Measurements from ENCODE around the gene HCN3. TPM values are rescaled to one million over a fixed set of nuclear protein-coding genes. Genes with fewer than 3 reads are reported as not detected.

HCN3 gene
- total and polyA plus RNA-seq, 2 of the 13 experiments (the other 11 are each of a cell fraction or from before 2014, with no cell fraction given), result 2.4 to 10.2 TPM

- no peak for TF ChIP-seq ZNF383 (CRISPR knock-in tag; IDR thresholded peaks at IDR 0.05; ENCODE audit: borderline replicate concordance)
- no peak for TF ChIP-seq FOXK2 (IDR thresholded peaks at IDR 0.05)
- 0 out of 2 replicates have a peak, but pooled peaks have one; percentile 45 for TF ChIP-seq ZNF749 (CRISPR knock-in tag; IDR thresholded peaks at IDR 0.05; ENCODE audit: borderline replicate concordance)
- peak; percentile 78 for TF ChIP-seq RFX5 (IDR thresholded peaks at IDR 0.05; ENCODE audit: low read depth, low read length)
- TF ChIP-seq ERF (CRISPR knock-in tag; IDR thresholded peaks at IDR 0.05), result peak; percentile 48; the same call in 1 of the 2 replicates
- no peak for TF ChIP-seq SOX6 (IDR thresholded peaks at IDR 0.05)
- peak; percentile 47 for TF ChIP-seq SOX6 (CRISPR knock-in tag; IDR thresholded peaks at IDR 0.05)
- peak; percentile 81 for TF ChIP-seq ZFX (CRISPR knock-in tag; IDR thresholded peaks at IDR 0.05; ENCODE audit: low read depth)
- TF ChIP-seq SALL1 (CRISPR knock-in tag; IDR thresholded peaks at IDR 0.05), result peak; percentile 51; the same call in 1 of the 2 replicates
- peak; percentile 35; the same call in 1 of the 2 replicates for TF ChIP-seq ZNF772 (CRISPR knock-in tag; IDR thresholded peaks at IDR 0.05)
- TF ChIP-seq ZMYM4 (CRISPR knock-in tag; IDR thresholded peaks at IDR 0.05), result peak; percentile 77
- 0 out of 2 replicates have a peak, but pooled peaks have one; percentile 8 for TF ChIP-seq SIX1 (CRISPR knock-in tag; IDR thresholded peaks at IDR 0.05; ENCODE audit: borderline replicate concordance)
- peak; percentile 76 for TF ChIP-seq E2F5 (CRISPR knock-in tag; conservative IDR thresholded peaks at IDR 0.05)
- TF ChIP-seq ZSCAN29 (CRISPR knock-in tag; conservative IDR thresholded peaks at IDR 0.05), result peak; percentile 53; the same call in 1 of the 2 replicates
- peak; percentile 96 for TF ChIP-seq DRAP1 (CRISPR knock-in tag; IDR thresholded peaks at IDR 0.05)
- TF ChIP-seq DR1 (CRISPR knock-in tag; IDR thresholded peaks at IDR 0.05), result peak; percentile 94
- TF ChIP-seq TMF1 (CRISPR knock-in tag; IDR thresholded peaks at IDR 0.05; ENCODE audit: low read depth), result 0 out of 2 replicates have a peak, but pooled peaks have one; percentile 38
- peak; percentile 99 for TF ChIP-seq CREM (IDR thresholded peaks at IDR 0.05)
- peak; percentile 56; the same call in 1 of the 2 replicates for TF ChIP-seq CREM (CRISPR knock-in tag; IDR thresholded peaks at IDR 0.05)
- peak; percentile 68; the same call in 1 of the 2 replicates for TF ChIP-seq HDAC1 (CRISPR knock-in tag; IDR thresholded peaks at IDR 0.05)
- TF ChIP-seq ZNF18 (CRISPR knock-in tag; IDR thresholded peaks at IDR 0.05; ENCODE audit: insufficient replicate concordance), result peak; percentile 87
- no peak for TF ChIP-seq JUND (CRISPR knock-in tag; IDR thresholded peaks at IDR 0.05)
- no peak for TF ChIP-seq GLMP (CRISPR knock-in tag; IDR thresholded peaks at IDR 0.05; ENCODE audit: borderline replicate concordance)
- TF ChIP-seq REPIN1 (CRISPR knock-in tag; IDR thresholded peaks at IDR 0.05; ENCODE audit: borderline replicate concordance, low read depth), result peak; percentile 63; the same call in 1 of the 2 replicates
- peak; percentile 80 for TF ChIP-seq ZFY (CRISPR knock-in tag; IDR thresholded peaks at IDR 0.05)
- peak; percentile 94; the same call in 1 of the 2 replicates for TF ChIP-seq AKAP8 (CRISPR knock-in tag; IDR thresholded peaks at IDR 0.05)
- peak; percentile 99 for TF ChIP-seq ZNF143 (CRISPR knock-in tag; IDR thresholded peaks at IDR 0.05)
These were observed 31.5 kb downstream of the HCN3 start, which contains the start of gene FDPS (continued) for GRCh38 chr1:155308493-155309422.
